Anterior cingulate cortex (tissue), 58 donors: ENCODE data around the gene AIG1.
"Not testable (repeated sequence)": the region's sequence is repeated elsewhere in the genome, so short reads cannot be mapped to it uniquely, and the experiment has no call there.

Experiments
- DNase-seq, 58 donors: peaks; one replicate each; lab custom pipeline; 2025; lab: John Stamatoyannopoulos, UW

AIG1 gene

DNA sequence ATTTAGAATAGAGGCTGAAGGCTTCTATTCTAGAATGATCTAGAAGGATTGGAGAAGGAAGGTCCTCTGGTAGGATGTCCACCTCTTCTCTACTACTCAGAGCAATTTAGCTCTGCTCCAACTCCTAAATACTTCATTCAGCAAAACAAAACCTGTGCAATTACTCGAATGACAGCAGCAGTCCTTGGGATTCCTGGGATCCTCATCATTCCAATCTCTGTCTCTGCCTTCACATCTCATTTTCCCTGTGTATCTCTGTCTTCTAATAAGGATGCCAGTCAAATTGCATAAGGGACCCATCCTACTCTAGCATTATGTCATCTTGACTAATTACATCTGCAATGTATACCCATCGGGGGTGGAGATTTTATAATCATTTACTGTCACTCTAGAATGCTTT lies 5.5 kb upstream of the AIG1 start:
- no peak for DNase-seq

DNA sequence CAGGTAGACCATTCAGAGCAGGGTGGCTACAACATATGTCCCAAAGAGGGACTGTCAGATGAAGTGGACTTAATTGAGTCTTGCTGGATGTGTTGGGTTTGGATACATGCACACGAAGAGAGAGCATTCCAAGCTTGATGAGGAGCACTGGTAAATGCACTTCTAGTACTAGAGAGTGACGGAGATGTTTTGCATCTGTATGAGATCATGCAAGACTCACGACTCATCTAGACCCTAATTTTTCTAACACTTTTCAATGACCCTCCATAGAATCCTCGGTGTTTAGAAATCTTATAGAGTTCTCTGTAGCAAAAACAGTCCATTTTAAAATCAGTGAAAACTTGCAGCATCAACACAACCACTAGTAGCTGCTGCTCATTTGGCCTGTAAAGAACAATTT lies 4.8 kb upstream of the AIG1 start:
- DNase-seq, result no peak

- DNase-seq, result peak in 14 of 58 donors; percentile 3 to 45 (median 8)
Measured at GRCh38 chr6:143058987-143059386, 1.7 kb upstream of the AIG1 start.

DNA sequence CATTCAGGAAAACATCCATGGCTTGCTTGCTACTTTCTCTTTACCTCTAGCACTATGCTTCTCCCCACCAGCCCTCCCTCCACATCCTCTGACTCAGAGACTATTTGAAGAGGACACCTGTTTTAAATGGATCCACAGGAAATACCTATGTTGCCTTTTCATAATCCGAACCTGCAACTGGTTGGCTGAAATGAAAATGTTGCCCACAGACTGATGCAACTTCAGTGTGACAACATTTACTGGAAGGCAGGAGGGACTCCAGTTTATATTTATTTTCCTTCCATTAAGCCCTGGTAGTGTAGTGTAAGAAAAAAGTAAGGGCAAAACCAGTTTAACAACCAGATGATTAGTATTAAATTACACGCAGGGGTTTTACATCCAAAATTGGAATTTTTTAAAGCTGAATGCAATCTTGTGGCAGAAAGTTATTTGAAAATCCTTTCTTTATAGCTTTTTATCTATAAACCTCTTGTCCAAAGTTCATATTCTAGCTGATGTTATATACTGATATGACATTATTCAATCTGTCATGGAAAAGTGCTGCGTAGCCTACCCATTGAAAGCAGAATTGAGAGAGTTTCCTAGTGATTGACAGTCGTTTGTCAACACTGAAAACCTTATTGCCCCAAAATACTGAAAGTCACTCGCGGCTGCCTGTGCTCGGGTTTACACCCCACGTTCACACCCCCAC lies 881 bp upstream of the AIG1 start:
- DNase-seq, result peak in 1 of 58 donors; percentile 22

GRCh38 chr6:143060354-143060805 lies 309 bp upstream of the AIG1 start:
- DNase-seq, result peak in 57 of 58 donors; percentile 28 to 91 (median 78)

DNA sequence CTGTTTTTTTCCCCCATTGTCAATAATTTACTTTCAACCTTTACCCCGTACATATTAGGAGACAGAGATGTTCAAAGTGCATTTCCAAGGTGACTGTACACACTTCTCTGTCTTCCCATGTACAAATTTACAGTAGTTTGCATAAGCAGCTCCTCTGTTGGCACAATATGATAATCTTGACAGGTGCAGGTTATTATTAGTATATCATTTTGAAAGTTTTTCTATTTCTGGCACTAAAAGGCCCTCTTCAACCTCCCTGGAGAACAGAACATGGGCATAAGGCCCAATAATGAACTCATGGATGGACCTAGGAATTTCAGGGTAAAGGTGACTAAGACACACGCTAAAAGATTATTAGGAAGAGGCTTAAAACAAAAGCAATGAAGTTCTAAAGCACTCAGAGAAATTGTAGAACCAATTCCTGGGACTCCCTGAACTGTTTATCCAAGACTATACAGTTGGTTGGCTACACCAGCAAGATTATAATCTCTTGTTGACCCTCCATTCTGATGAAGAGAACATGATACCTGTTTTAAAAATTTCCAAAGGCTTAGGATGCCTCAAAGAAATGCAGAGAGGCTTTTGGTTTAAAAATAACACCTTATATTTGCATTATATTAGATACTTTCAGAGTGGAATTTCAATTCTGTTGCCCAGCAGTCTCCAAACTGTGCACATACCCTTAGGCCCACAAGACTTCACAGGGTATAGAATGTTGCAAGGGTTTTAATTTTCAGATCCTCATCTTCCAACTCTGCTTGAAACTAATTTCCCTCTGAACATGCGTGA lies 1.1 kb downstream of the AIG1 start:
- DNase-seq, result no peak

- no peak for DNase-seq
Measured at GRCh38 chr6:143062551-143062950, 1.9 kb downstream of the AIG1 start.

DNA sequence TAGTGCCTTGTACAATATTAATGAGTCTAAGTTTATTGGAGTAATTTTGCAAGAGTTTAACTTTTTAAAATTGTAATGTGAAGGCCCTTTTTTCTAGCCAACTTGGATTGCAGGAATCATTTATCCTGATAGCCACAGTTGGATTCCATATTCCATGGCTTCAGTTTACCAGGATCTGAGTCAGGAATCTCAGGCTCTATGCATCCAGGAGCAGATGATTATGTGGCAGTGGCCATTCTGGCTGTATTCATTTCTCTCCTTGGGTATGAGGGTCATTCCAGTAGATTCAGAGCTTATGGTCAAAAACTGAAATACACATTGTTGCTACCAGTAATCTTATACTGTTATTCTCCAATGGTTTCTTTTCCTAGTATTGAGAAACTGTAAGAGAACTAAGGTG lies 2.9 kb downstream of the AIG1 start:
- DNase-seq, result no peak

DNA sequence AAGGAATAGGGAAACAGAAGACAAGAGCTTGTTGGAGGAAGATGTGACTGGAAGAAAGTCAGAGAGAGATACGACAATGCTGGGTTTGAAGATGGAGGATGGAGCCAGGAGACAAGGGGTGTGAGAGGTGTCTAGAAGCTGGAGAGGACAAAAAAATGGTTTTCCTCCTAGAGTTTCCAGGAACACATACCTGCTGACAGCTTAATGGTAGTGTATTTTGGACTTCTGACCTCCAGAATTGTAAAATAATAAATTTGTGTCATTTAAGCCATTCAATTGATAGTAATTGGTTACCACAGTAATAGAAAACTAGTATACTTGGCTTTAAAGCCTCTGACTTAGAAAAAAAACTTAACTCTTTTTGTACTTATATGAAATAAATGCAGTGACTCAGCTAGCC lies 3.6 kb downstream of the AIG1 start:
- DNase-seq, result no peak

- no peak for DNase-seq
Measured at GRCh38 chr6:143064951-143065683, 4.4 kb downstream of the AIG1 start.

- no peak for DNase-seq
Measured at GRCh38 chr6:143068001-143068400, 7.3 kb downstream of the AIG1 start.

GRCh38 chr6:143074101-143074500 lies 13.4 kb downstream of the AIG1 start:
- no peak for DNase-seq

- DNase-seq, result no peak
Measured at GRCh38 chr6:143074670-143075318, 14.1 kb downstream of the AIG1 start.

- no peak for DNase-seq
Measured at GRCh38 chr6:143078468-143079324, 18.0 kb downstream of the AIG1 start.

- DNase-seq, result no peak
Measured at GRCh38 chr6:143079325-143079640, 18.6 kb downstream of the AIG1 start.

GRCh38 chr6:143082274-143082673 lies 21.6 kb downstream of the AIG1 start:
- DNase-seq, result not testable (repeated sequence)

- DNase-seq, result not testable (repeated sequence)
Measured at GRCh38 chr6:143084019-143084418, 23.3 kb downstream of the AIG1 start.

- not testable (repeated sequence) for DNase-seq
Measured at GRCh38 chr6:143087335-143087734, 26.6 kb downstream of the AIG1 start.

GRCh38 chr6:143087856-143088255 lies 27.2 kb downstream of the AIG1 start:
- DNase-seq, result no peak
